RWPE1 (cell line): ENCODE results near the gene ISYNA1.

ENCODE experiments used
- CTCF ChIA-PET: fragments of 350-600 bp; sonication (Branson Sonifier 250); formaldehyde crosslinking; extraction: SDS; loops from one replicate; lab custom pipeline; 2021; lab: Yijun Ruan, JAX
- POLR2A ChIA-PET: fragments of 400-600 bp; formaldehyde crosslinking; extraction: SDS; loops from one replicate; lab custom pipeline; 2020; ENCODE audit warnings: antibody characterized with exemption; ENCODE audit not compliant: low non-redundant PET; lab: Yijun Ruan, JAX
- DNase-seq: peaks from one replicate; pipeline ENCODE4 v3.0.0; 2012; ENCODE audit warnings: low spot score
- H3K27ac ChIP-seq: fragments of 450-650 bp; 2 replicates; pipeline ENCODE4 v1.5.1; 2017
- TF ChIP-seq, protein P1 (sequence below): fragments of 450-650 bp; conservative IDR thresholded peaks from 2 replicates; pipeline ENCODE4 v1.5.1; 2017; ENCODE audit warnings: low read depth, mild to moderate bottlenecking

Gene ISYNA1

DNA sequence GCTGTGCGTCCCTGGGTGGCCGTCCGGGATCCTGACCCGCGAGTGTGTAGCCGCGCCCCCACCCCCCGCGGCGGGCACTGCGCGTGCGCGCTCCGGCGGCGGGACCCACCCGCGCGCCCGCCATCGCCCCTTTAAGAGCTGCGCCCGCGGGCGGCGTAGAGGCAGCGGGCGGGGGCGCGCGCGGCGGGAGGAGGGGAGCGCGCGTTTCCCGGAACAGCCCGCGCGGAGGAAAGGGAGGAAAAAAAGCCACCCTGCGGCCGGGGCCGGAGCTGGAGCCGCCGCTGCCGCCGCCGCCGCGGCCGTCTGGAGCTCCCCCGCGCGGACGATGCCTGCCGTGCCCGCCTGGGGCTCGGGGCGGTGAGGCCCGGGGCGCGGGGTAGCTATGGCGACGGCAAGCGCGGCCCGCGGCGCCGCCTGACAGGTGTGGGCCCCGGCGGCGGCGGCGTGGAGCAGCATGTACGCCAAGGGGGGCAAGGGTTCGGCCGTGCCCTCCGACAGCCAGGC lies 18.7 kb downstream of the ISYNA1 start, which contains the start of gene SSBP4:
SSBP4 (plus strand) TSS at position 204 of the 504 bp plus-strand sequence; CDS start at position 455, 251 bp downstream.
- CTCF ChIA-PET, result interaction anchor here (0.6 to 1.8 kb wide), 9 partner anchors 15 to 197 kb away, joined by 3 to 6 read pairs (median 3); partner anchors contain the start of genes GDF15 and IQCN
- POLR2A ChIA-PET, result interaction anchor here (1.1 kb wide), 1 partner anchor 34 kb away, joined by 3 read pairs; the partner anchor contains the start of gene GDF15
- TF ChIP-seq, protein P1, sequence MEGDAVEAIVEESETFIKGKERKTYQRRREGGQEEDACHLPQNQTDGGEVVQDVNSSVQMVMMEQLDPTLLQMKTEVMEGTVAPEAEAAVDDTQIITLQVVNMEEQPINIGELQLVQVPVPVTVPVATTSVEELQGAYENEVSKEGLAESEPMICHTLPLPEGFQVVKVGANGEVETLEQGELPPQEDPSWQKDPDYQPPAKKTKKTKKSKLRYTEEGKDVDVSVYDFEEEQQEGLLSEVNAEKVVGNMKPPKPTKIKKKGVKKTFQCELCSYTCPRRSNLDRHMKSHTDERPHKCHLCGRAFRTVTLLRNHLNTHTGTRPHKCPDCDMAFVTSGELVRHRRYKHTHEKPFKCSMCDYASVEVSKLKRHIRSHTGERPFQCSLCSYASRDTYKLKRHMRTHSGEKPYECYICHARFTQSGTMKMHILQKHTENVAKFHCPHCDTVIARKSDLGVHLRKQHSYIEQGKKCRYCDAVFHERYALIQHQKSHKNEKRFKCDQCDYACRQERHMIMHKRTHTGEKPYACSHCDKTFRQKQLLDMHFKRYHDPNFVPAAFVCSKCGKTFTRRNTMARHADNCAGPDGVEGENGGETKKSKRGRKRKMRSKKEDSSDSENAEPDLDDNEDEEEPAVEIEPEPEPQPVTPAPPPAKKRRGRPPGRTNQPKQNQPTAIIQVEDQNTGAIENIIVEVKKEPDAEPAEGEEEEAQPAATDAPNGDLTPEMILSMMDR, result peak; percentile 76
- peak; percentile 89 for DNase-seq
- H3K27ac ChIP-seq, result peak within 1 kb of the TSS; percentile 86

DNA sequence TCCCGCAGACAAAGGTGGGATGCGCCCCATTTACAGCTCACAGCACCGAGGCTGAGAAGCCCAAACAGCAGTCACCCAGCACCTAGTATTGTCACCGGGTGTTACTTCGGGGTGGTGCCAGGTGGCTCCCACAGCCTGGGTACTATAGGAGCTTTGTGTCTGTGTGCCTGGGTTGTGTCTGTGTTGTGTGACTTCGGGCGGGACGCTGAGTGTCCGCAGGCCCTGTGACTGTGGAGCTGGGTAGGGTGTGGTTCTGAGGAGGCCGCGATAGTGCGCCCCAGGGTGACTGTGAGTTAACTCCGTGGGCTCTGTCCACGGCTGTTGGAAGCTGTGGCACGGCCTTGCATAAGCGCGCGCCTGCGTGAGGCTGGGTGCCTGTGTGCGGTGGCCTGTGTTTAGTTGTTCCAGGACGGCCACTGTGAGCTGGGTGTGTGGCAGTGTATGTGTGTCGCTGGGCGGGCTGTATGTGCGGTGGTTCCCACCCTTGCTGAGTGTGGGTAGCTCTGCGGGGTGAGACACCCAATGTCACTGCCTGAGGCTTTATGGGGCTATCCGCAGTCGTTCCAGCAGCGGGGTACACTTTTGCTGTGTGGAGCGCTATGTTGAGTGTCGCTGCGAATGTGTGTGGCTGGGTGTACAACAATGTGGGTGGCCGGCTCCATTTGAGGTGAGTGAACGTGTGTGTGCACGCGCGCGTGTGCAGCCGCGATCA lies 19.3 kb downstream of the ISYNA1 start:
- peak overlapping the region; percentile 86 for H3K27ac ChIP-seq
- POLR2A ChIA-PET, result interaction anchor here (0.6 to 1.1 kb wide), 2 partner anchors 33 to 138 kb away, joined by 3 to 6 read pairs; partner anchors contain the start of gene GDF15
- CTCF ChIA-PET, result interaction anchor here (0.7 to 1.8 kb wide), 8 partner anchors 16 to 196 kb away, joined by 3 to 6 read pairs (median 4); partner anchors contain the start of genes GDF15 and IQCN
- TF ChIP-seq, protein P1, result no peak
- no peak for DNase-seq

DNA sequence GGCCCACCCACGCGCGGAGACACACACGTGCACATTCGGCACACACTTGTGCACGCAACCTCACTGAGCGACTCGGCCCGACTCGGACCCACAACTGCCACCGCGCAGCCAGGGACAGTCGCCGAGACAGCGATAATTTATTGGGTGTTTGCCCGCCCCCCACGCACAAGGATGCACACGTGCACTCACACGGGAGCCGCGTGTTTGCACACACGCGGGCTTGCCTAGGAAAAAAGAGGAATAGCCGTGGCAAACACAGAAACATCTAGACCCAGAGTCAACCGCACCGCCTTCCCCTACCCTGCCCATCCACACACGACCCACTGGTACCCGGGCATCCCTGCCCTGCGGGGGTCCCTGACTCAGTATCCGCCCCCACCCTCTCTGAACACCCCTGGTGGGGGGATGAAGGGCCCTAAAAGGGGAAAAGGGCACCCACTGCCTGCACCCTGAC lies 19.9 kb downstream of the ISYNA1 start:
- H3K27ac ChIP-seq, result peak overlapping the region; percentile 86
- POLR2A ChIA-PET, result interaction anchor here (0.5 to 0.6 kb wide), 2 partner anchors 88 to 139 kb away, joined by 5 to 6 read pairs; no protein-coding TSS in a partner anchor
- CTCF ChIA-PET, result interaction anchor here (1.1 to 1.5 kb wide), 2 partner anchors 21 to 30 kb away, joined by 3 to 6 read pairs; no protein-coding TSS in a partner anchor
- TF ChIP-seq, protein P1, result no peak
- no peak for DNase-seq

DNA sequence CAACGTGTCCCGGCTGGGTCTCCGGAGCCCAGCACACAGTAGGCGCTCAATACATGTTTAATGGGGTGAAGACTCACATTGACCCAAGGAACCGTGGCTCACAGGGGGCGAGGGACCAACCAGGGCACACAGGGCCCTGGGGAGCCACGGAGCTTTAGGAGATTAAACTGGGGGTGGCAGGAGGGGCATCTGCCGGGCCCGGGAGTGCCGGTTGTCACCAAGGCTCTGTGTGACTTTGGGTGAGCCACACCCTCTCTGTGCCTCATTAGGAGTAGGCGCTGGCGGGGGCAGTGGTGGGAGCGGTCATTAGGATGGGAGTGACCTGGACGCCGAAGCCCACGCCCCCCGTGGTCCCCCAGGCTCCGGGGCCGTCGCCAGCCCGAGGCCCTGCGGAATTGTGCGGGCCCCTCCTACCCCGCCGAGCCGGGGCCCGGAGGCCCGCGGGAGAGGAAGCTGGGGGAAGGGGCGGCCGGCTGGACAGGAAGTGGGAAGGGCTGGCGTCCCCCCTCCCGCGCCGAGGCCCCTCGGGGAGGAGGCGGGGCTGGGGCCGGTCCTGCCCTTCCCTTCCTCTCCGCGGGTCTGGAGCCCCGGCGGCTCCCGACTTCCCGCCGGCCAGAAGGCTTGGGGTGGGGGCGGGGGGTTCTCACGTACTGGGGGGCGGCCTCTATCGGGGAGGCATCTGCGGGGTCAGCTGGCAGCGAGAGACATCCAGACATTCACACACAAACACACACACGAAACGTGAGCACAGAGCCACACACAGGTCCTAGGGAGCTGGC lies 20.5 kb downstream of the ISYNA1 start:
- POLR2A ChIA-PET, result interaction anchor here (0.5 kb wide), 1 partner anchor 88 kb away, joined by 5 read pairs; no protein-coding TSS in a partner anchor
- CTCF ChIA-PET, result interaction anchor here (0.6 kb wide), 3 partner anchors 77 to 536 kb away, joined by 3 to 5 read pairs (median 4); partner anchors contain the start of gene RAB3A
- DNase-seq, result no peak
- TF ChIP-seq, protein P1, result no peak
- peak overlapping the region; percentile 86 for H3K27ac ChIP-seq

DNA sequence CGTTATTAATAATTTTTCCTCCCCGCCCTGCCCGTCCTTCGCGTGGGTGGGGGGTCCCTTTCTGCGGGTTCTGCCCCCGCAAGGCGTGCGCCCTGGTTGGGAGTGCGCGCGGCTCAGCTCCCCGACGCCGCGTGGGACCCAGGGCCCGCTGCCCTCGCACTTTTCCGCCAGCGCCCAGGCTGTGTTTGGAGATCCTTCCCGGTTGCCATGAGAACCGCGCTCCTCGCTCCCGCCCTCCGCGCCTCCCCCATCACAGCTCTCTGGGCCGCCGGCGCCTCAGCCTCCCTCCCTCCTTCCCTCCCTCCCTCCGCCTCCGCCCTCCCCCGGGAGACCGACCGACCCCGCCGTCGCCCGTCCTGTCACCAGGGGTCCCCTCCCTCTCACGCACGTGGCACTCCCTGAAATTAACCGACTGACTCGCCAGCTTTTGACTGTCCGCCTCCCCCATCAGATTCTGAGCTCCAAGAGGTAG lies 21.1 kb downstream of the ISYNA1 start:
- no peak for DNase-seq
- peak overlapping the region; percentile 86 for H3K27ac ChIP-seq
- TF ChIP-seq, protein P1, result no peak
- ChIA-PET CTCF (interaction anchor here (0.5 to 1.0 kb wide), 5 partner anchors 12 to 613 kb away, joined by 3 to 4 read pairs (median 4); no protein-coding TSS in a partner anchor), POLR2A (no interaction called here)
